ENCODE measurements around the gene GANAB. TPM values are rescaled to one million over a fixed set of nuclear protein-coding genes. Genes with fewer than 3 reads are reported as not detected.

GANAB gene
- total and polyA plus RNA-seq, 2 of the 13 experiments (the other 11 are each of a cell fraction or from before 2014, with no cell fraction given) = 99.5 to 234 TPM

GRCh38 chr11:62645946-62646824 lies at the start of gene GANAB (continued):
- TF ChIP-seq HOMEZ (CRISPR knock-in tag; IDR thresholded peaks at IDR 0.05; ENCODE audit: low read depth) (no peak), USF2 (IDR thresholded peaks at IDR 0.05; ENCODE audit: low read depth, low read length) (no peak), USF2 (CRISPR knock-in tag; IDR thresholded peaks at IDR 0.05; ENCODE audit: borderline replicate concordance) (no peak), ZNF501 (CRISPR knock-in tag; IDR thresholded peaks at IDR 0.05) (peak; percentile 38), CEBPZ (IDR thresholded peaks at IDR 0.05; ENCODE audit: low read length) (no peak), CREB1 (IDR thresholded peaks at IDR 0.05) (peak; percentile 76), CREB1 (CRISPR knock-in tag; IDR thresholded peaks at IDR 0.05) (peak; percentile 93), NR2F1 (CRISPR knock-in tag; IDR thresholded peaks at IDR 0.05) (peak in 1 of 2 experiments; percentile 87; a peak in 3 of 4 replicates), FOXA3 (CRISPR knock-in tag; IDR thresholded peaks at IDR 0.05) (0 out of 2 replicates have a peak, but pooled peaks have one; percentile 19), ZNF350 (CRISPR knock-in tag; IDR thresholded peaks at IDR 0.05; ENCODE audit: borderline replicate concordance, low read depth) (peak; percentile 41), ZBTB38 (CRISPR knock-in tag; IDR thresholded peaks at IDR 0.05) (peak; percentile 33; the same call in 1 of the 2 replicates), ZNF275 (CRISPR knock-in tag; IDR thresholded peaks at IDR 0.05; ENCODE audit: borderline replicate concordance) (no peak; the same call in 1 of the 2 replicates), CCDC6 (CRISPR knock-in tag; IDR thresholded peaks at IDR 0.05) (peak; percentile 85), ATF3 (CRISPR knock-in tag; IDR thresholded peaks at IDR 0.05) (no peak), ZNF331 (CRISPR knock-in tag; IDR thresholded peaks at IDR 0.05) (peak; percentile 50; the same call in 1 of the 2 replicates), SMAD9 (CRISPR knock-in tag; IDR thresholded peaks at IDR 0.05) (no peak), FIP1L1 (IDR thresholded peaks at IDR 0.05; ENCODE audit: borderline replicate concordance, insufficient read depth, low read depth, low read length) (0 out of 2 replicates have a peak, but pooled peaks have one; percentile 50), ZNF460 (CRISPR knock-in tag; IDR thresholded peaks at IDR 0.05; ENCODE audit: borderline replicate concordance) (peak; percentile 17; the same call in 1 of the 2 replicates), IRF2 (CRISPR knock-in tag; IDR thresholded peaks at IDR 0.05) (peak; percentile 27), TSC22D2 (CRISPR knock-in tag; IDR thresholded peaks at IDR 0.05; ENCODE audit: borderline replicate concordance) (no peak)
